Calu3 (cell line): ENCODE measurements around the gene TEKT3. TPM values are rescaled to one million over a fixed set of nuclear protein-coding genes. Genes with fewer than 3 reads are reported as not detected.

Source experiments
- BruUV-seq: library from RNA; stranded (reverse); fragments of 400-500 nt; replicated peaks from 2 replicates; lab custom pipeline; 2021; lab: Mats Ljungman, UMichigan
- CTCF ChIA-PET: fragments of 300-600 bp; sonication (Branson Sonifier 250); formaldehyde crosslinking; loops from one replicate; lab custom pipeline; 2022; ENCODE audit warnings: antibody characterized with exemption; lab: Charles Lee
- DNase-seq: peaks from one replicate; pipeline ENCODE4 v3.0.0; 2022
- H3K27ac Mint-ChIP-seq: one replicate; pipeline ENCODE4 v1.8.0; 2022; ENCODE audit warnings: mixed read lengths; ENCODE audit not compliant: unreplicated experiment
- H3K27me3 Mint-ChIP-seq: one replicate; pipeline ENCODE4 v1.8.0; 2022; ENCODE audit warnings: mixed read lengths; ENCODE audit not compliant: unreplicated experiment
- H3K36me3 Mint-ChIP-seq: one replicate; pipeline ENCODE4 v1.8.0; 2022; ENCODE audit warnings: mild to moderate bottlenecking, moderate library complexity, mixed read lengths; ENCODE audit not compliant: insufficient read depth, unreplicated experiment
- H3K4me1 Mint-ChIP-seq: one replicate; pipeline ENCODE4 v1.8.0; 2022; ENCODE audit warnings: mild to moderate bottlenecking, low read depth, mixed read lengths; ENCODE audit not compliant: unreplicated experiment
- H3K4me3 Mint-ChIP-seq: one replicate; pipeline ENCODE4 v1.8.0; 2022; ENCODE audit warnings: mild to moderate bottlenecking, low read depth, moderate library complexity, mixed read lengths; ENCODE audit not compliant: unreplicated experiment
- H3K9me3 Mint-ChIP-seq: one replicate; pipeline ENCODE4 v1.8.0; 2022; ENCODE audit warnings: low read depth, mixed read lengths; ENCODE audit not compliant: unreplicated experiment
- intact Hi-C: fragments of 100-400 bp; cut with micrococcal nuclease; formaldehyde crosslinking; loops from one replicate; pipeline ENCODE4 v1.10.0; 2022; ENCODE audit not compliant: unreplicated experiment
- total RNA-seq: library from RNA; stranded (reverse); gene quantifications from 2 replicates; pipeline ENCODE4 v1.2.3, GENCODE V29; 2022
- TF ChIP-seq, protein P1 (sequence below): fragments of 200-600 bp; IDR thresholded peaks from one replicate; pipeline ENCODE4 v1.8.0; 2022; ENCODE audit warnings: antibody characterized with exemption; ENCODE audit not compliant: unreplicated experiment

The TEKT3 gene
- total RNA-seq, 1 experiment from 2014 or later = not detected

DNA sequence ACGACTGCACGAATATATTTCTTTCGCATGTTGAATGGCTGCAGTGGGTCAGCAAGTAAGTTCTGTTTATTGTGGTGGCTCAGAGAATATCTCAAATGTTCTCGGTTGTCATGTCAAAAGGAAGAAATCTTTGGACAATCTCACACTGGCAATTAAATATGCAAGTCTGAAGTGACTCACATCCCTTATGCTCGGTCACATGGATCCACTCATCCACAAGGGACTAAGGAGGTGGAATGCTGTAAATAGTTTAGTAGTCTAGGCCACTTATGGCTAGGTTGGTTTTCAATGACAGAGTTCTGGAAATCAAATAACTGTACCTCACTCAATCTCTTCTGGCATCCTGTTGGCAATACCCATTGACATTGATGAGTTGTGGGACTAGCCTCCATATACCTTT lies 43.2 kb downstream of the TEKT3 start:
- H3K36me3 Mint-ChIP-seq = no peaks in the 10 kb centered on the region
- TF ChIP-seq, protein P1, sequence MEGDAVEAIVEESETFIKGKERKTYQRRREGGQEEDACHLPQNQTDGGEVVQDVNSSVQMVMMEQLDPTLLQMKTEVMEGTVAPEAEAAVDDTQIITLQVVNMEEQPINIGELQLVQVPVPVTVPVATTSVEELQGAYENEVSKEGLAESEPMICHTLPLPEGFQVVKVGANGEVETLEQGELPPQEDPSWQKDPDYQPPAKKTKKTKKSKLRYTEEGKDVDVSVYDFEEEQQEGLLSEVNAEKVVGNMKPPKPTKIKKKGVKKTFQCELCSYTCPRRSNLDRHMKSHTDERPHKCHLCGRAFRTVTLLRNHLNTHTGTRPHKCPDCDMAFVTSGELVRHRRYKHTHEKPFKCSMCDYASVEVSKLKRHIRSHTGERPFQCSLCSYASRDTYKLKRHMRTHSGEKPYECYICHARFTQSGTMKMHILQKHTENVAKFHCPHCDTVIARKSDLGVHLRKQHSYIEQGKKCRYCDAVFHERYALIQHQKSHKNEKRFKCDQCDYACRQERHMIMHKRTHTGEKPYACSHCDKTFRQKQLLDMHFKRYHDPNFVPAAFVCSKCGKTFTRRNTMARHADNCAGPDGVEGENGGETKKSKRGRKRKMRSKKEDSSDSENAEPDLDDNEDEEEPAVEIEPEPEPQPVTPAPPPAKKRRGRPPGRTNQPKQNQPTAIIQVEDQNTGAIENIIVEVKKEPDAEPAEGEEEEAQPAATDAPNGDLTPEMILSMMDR = no peak
- no peak for DNase-seq
- intact Hi-C loops = no loop called here
- no peaks in the 10 kb centered on the region for H3K4me1 Mint-ChIP-seq
- CTCF ChIA-PET = no interaction called here
- no peak overlapping the region for H3K4me3 Mint-ChIP-seq
- peaks cover 2% of the 10 kb centered on the region for H3K9me3 Mint-ChIP-seq
- no TSS peak for BruUV-seq
- H3K27me3 Mint-ChIP-seq = peaks cover 15% of the 10 kb centered on the region
- H3K27ac Mint-ChIP-seq = no peak overlapping the region

DNA sequence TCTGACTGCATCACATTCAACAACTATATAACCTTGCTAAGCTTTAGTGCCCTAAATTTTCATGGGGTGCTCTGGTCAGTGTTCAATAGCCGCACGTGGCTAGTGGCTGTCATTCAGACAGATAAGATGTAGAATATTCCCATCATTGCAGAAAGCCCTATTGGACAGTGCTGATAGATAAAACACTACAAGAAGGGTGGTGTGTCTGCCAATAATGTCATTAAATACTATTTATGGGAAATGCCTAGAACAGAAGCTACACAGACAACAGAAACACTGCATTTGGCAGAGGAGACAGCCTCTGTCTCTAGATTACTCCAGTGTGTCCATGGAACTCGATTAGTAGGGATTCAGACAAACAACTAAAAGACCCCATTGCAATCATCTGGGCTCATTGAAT lies 47.8 kb downstream of the TEKT3 start:
- Mint-ChIP-seq H3K4me1 (peaks cover 6% of the 10 kb centered on the region), H3K27me3 (peaks cover 14% of the 10 kb centered on the region), H3K9me3 (peaks cover 3% of the 10 kb centered on the region), H3K4me3 (no peak overlapping the region), H3K36me3 (peaks cover 6% of the 10 kb centered on the region), H3K27ac (no peak overlapping the region)
- intact Hi-C loops = no loop called here
- TF ChIP-seq, protein P1 = no peak
- CTCF ChIA-PET = no interaction called here
- BruUV-seq = no TSS peak
- no peak for DNase-seq

DNA sequence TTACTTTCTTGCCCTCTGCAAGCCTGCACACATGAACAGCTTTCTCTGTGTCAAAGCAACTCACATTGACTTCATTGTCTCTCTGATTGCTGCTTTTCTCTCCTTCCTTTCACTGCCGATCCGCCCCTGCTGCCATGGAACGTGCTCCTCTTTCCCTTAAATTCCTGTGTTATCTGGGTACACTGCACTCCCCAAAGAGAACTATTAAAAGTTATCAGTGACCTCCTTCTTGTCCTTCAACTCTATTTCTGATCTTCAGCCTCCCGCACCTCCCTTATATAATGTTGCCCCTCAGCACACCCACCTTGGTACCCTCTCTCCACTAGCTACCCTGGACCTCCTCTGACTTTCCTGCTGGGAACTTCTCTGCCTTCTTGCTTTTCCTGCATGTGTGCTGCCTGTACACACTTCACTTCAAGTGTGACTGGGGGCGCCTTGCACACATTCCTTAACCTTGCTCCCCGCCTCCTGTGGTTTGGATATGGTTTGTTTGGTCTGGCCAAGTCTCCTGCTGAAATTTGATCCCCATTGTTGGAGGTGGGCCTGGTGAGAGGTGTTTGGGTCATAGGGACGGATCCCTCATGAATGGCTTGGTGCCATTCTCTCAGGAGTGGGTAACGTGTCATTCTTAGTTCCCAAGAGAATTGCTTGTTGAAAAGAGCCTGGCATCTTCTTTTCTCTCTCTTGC lies 49.6 kb downstream of the TEKT3 start:
- peaks cover 6% of the 10 kb centered on the region for H3K4me1 Mint-ChIP-seq
- no peak overlapping the region for H3K4me3 Mint-ChIP-seq

DNA sequence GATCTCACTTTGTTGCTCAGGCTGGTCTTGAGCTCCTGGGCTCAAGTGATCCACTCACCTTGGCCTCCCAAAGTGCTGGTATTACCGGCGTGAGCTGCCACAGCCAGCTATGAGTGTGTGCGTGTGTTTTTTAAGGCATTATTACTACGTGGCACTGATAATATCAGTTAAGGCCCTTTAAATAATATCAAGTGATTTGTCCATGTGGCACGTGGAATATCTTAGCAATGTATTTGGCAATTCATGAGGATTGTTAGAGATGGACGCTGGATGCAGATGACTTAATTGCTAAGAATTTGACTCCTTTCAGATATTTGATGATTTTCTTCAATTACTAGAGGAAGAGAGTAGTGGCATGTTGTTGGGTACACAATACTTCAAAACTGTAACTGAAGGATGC lies 50.8 kb downstream of the TEKT3 start:
- Mint-ChIP-seq H3K27ac (no peak overlapping the region), H3K36me3 (peaks cover 6% of the 10 kb centered on the region), H3K9me3 (peaks cover 3% of the 10 kb centered on the region), H3K4me3 (no peak overlapping the region), H3K4me1 (peaks cover 6% of the 10 kb centered on the region), H3K27me3 (peaks cover 14% of the 10 kb centered on the region)
- no TSS peak for BruUV-seq
- intact Hi-C loops = no loop called here
- TF ChIP-seq, protein P1 = no peak
- CTCF ChIA-PET = no interaction called here
- DNase-seq = no peak

More for the DNA sequence above, 49.6 kb downstream of the TEKT3 start:
- H3K27me3 Mint-ChIP-seq = peaks cover 14% of the 10 kb centered on the region
- no TSS peak for BruUV-seq
- peaks cover 6% of the 10 kb centered on the region for H3K36me3 Mint-ChIP-seq
- peaks cover 3% of the 10 kb centered on the region for H3K9me3 Mint-ChIP-seq
- CTCF ChIA-PET = no interaction called here
- DNase-seq = no peak
- H3K27ac Mint-ChIP-seq = no peak overlapping the region
- TF ChIP-seq, protein P1 = no peak
- intact Hi-C loops = no loop called here
